ENCODE results near the gene SLC51B. TPM values are rescaled to one million over a fixed set of nuclear protein-coding genes. Genes with fewer than 3 reads are reported as not detected.
"Not testable (repeated sequence)": the region's sequence is repeated elsewhere in the genome, so short reads cannot be mapped to it uniquely, and the experiment has no call there.

The SLC51B gene
- total and polyA plus RNA-seq, 2 experiments from 2014 or later, result 6.5 to 8.6 TPM

- WGBS (ENCODE audit: low lambda C conversion rate, missing lambda C conversion rate), result 88% methylated on average over 1 of the region's 1 CpG
These were observed 26.8 kb downstream of the SLC51B start for GRCh38 chr15:65072027-65072426.

GRCh38 chr15:65072617-65073016, 27.4 kb downstream of the SLC51B start:
- Histone ChIP-seq H4K20me1 (ENCODE audit: insufficient read depth, poor library complexity, severe bottlenecking) (no peaks in the 10 kb centered on the region), H3K79me2 (no peaks in the 10 kb centered on the region), H3K4me2 (no peak overlapping the region), H3K27ac (no peak overlapping the region), H3K9me2 (replicated peaks; ENCODE audit: insufficient read depth) (no peaks in the 10 kb centered on the region), H2AFZ (no peak overlapping the region), H3K36me3 (replicated peaks; ENCODE audit: insufficient read depth, low read depth) (no peaks in the 10 kb centered on the region), H3K4me1 (ENCODE audit: insufficient read depth) (peaks cover 19% of the 10 kb centered on the region), H3K9me3 (ENCODE audit: low read depth) (no peaks in the 10 kb centered on the region), H3K27me3 (peaks cover under 1% of the 10 kb centered on the region), H3K4me3 (no peak overlapping the region)
- WGBS (ENCODE audit: low lambda C conversion rate, missing lambda C conversion rate), result 93% methylated on average over 3 of the region's 3 CpGs
- no peak for DNase-seq (ENCODE audit: low spot score)
- no peak for TF ChIP-seq EZH2phosphoT487 (IDR thresholded peaks at IDR 0.05; ENCODE audit: low read depth, severe bottlenecking, unreplicated experiment)
- TF ChIP-seq, protein P1, sequence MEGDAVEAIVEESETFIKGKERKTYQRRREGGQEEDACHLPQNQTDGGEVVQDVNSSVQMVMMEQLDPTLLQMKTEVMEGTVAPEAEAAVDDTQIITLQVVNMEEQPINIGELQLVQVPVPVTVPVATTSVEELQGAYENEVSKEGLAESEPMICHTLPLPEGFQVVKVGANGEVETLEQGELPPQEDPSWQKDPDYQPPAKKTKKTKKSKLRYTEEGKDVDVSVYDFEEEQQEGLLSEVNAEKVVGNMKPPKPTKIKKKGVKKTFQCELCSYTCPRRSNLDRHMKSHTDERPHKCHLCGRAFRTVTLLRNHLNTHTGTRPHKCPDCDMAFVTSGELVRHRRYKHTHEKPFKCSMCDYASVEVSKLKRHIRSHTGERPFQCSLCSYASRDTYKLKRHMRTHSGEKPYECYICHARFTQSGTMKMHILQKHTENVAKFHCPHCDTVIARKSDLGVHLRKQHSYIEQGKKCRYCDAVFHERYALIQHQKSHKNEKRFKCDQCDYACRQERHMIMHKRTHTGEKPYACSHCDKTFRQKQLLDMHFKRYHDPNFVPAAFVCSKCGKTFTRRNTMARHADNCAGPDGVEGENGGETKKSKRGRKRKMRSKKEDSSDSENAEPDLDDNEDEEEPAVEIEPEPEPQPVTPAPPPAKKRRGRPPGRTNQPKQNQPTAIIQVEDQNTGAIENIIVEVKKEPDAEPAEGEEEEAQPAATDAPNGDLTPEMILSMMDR (IDR thresholded peaks at IDR 0.05; ENCODE audit: poor library complexity), result no peak
- TF ChIP-seq EZH2 (IDR thresholded peaks at IDR 0.05; ENCODE audit: borderline replicate concordance), result no peak

More at GRCh38 chr15:65072027-65072426, 26.8 kb downstream of the SLC51B start:
- H2AFZ ChIP-seq, result no peak overlapping the region
- H3K4me1 ChIP-seq (ENCODE audit: insufficient read depth), result peaks cover 25% of the 10 kb centered on the region
- H3K9me3 ChIP-seq (ENCODE audit: low read depth), result no peaks in the 10 kb centered on the region
- peaks cover 7% of the 10 kb centered on the region for H3K27me3 ChIP-seq
- H3K36me3 ChIP-seq (replicated peaks; ENCODE audit: insufficient read depth, low read depth), result no peaks in the 10 kb centered on the region
- no peaks in the 10 kb centered on the region for H4K20me1 ChIP-seq (ENCODE audit: insufficient read depth, poor library complexity, severe bottlenecking)
- H3K9me2 ChIP-seq (replicated peaks; ENCODE audit: insufficient read depth), result no peaks in the 10 kb centered on the region
- no peak overlapping the region for H3K4me2 ChIP-seq
- H3K4me3 ChIP-seq, result no peak overlapping the region
- no peak for TF ChIP-seq EZH2phosphoT487 (IDR thresholded peaks at IDR 0.05; ENCODE audit: low read depth, severe bottlenecking, unreplicated experiment)
- no peak for TF ChIP-seq EZH2 (IDR thresholded peaks at IDR 0.05; ENCODE audit: borderline replicate concordance)
- TF ChIP-seq, protein P1 (IDR thresholded peaks at IDR 0.05; ENCODE audit: poor library complexity), result no peak
- no peak overlapping the region for H3K27ac ChIP-seq
- DNase-seq (ENCODE audit: low spot score), result no peak
- no peaks in the 10 kb centered on the region for H3K79me2 ChIP-seq

GRCh38 chr15:65074946-65075345, 29.8 kb downstream of the SLC51B start:
- not testable (repeated sequence) for H4K20me1 ChIP-seq (ENCODE audit: insufficient read depth, poor library complexity, severe bottlenecking); H3K27me3 ChIP-seq; H2AFZ ChIP-seq; H3K79me2 ChIP-seq; H3K27ac ChIP-seq; DNase-seq (ENCODE audit: low spot score); H3K4me1 ChIP-seq (ENCODE audit: insufficient read depth); H3K4me3 ChIP-seq; H3K36me3 ChIP-seq (replicated peaks; ENCODE audit: insufficient read depth, low read depth); H3K9me2 ChIP-seq (replicated peaks; ENCODE audit: insufficient read depth); H3K9me3 ChIP-seq (ENCODE audit: low read depth); H3K4me2 ChIP-seq
- 98% methylated on average over 19 of the region's 22 CpGs for WGBS (ENCODE audit: low lambda C conversion rate, missing lambda C conversion rate)

DNA sequence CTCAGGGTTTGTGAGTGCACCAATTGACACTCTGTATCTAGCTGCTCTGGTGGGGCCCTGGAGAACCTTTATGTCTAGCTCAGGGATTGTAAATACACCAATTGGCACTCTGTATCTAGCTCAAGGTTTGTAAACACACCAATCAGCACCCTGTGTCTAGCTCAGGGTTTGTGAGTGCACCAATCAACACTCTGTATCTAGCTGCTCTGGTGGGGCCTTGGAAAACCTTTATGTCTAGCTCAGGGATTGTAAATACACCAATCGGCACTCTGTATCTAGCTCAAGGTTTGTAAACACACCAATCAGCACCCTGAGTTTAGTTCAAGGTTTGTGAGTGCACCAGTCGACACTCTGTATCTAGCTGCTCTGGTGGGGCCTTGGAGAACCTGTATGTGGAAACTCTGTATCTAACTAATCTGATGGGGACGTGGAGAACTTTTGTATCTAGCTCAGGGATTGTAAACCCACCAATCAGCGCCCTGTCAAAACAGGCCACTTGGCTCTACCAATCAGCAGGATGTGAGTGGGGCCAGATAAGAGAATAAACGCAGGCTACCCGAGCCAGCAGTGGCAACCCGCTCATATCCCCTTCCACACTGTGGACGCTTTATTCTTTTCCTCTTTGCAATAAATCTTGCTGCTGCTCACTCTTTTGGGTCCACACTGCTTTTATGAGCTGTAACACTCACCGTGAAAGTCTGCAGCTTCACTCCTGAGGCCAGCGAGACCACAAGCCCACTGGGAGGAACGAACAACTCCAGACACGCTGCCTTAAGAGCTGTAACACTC, 30.6 kb downstream of the SLC51B start:
- H3K27me3 ChIP-seq; H3K4me3 ChIP-seq; H3K79me2 ChIP-seq; H3K4me2 ChIP-seq; H2AFZ ChIP-seq; H3K4me1 ChIP-seq (ENCODE audit: insufficient read depth); H3K36me3 ChIP-seq (replicated peaks; ENCODE audit: insufficient read depth, low read depth); DNase-seq (ENCODE audit: low spot score); H3K27ac ChIP-seq; H3K9me3 ChIP-seq (ENCODE audit: low read depth); H3K9me2 ChIP-seq (replicated peaks; ENCODE audit: insufficient read depth); H4K20me1 ChIP-seq (ENCODE audit: insufficient read depth, poor library complexity, severe bottlenecking): not testable (repeated sequence)
- WGBS (ENCODE audit: low lambda C conversion rate, missing lambda C conversion rate), result 68% methylated on average over 12 of the region's 12 CpGs

All from hepatocyte (in vitro differentiated cells).